ENCODE measurements around the gene GOSR1. TPM values are rescaled to one million over a fixed set of nuclear protein-coding genes. Genes with fewer than 3 reads are reported as not detected.

The GOSR1 gene
- 17.0 and 18.7 TPM in 2 replicates for total RNA-seq

DNA sequence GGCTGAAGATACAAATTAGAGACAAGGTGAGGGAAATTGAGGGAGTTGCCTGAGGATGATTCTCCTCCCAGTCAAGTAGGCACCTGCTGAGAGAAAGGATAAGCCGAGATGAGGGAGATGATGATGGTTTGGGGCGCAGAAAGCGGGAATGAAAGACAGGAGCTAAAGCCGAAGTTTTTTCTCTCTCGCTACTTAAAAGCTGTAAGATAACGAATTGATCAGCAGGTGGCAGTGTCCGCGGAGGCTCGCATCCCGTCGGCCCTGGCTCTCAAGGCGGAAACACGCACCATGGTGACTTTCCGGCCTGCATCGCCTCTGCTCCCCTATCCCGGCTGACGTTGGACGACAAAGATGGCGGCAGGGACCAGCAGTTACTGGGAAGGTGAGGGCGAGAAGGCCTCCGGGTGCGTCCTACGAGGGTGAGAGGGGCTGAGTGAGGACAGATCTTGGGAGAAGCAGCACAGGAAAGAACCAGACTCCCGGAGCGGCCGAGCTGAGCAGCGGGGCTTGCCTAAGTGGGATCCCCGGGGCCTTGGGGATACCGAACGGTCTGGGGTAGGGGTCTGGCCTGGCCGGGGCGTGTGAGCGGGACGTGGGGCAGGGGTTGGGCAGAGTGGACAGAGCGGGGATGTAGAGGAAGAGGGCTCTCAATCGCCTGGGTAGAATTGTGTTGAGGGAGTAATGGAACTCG lies at the start of gene GOSR1:
TSS of gene GOSR1 (plus strand) at position 326 of the 691 bp plus-strand sequence. CDS start at position 352, 26 bp downstream.

Other genes with a start within 250 kb of the GOSR1 start
- gene SLC6A4, start 241.7 kb upstream of the GOSR1 start, total RNA-seq = not detected in 2 replicates
- gene BLMH, start 185.5 kb upstream of the GOSR1 start, total RNA-seq = 30.5 and 31.3 TPM in 2 replicates
- not detected in 2 replicates for gene TMIGD1, start 143.4 kb upstream of the GOSR1 start, total RNA-seq
- 103 and 113 TPM in 2 replicates for gene CPD, start 98.5 kb upstream of the GOSR1 start, total RNA-seq